CD8-positive, alpha-beta memory T cell (primary cell): Measurements from ENCODE around the gene C2orf92. TPM values are rescaled to one million over a fixed set of nuclear protein-coding genes. Genes with fewer than 3 reads are reported as not detected.

Experiments
- CTCF ChIA-PET: fragments of 350-600 bp; sonication (Branson Sonifier 250); formaldehyde crosslinking; loops from one replicate; lab custom pipeline; 2021; ENCODE audit warnings: antibody characterized with exemption; lab: Charles Lee
- POLR2A ChIA-PET: fragments of 350-600 bp; sonication (Branson Sonifier 250); formaldehyde crosslinking; loops from one replicate; lab custom pipeline; 2021; ENCODE audit warnings: antibody characterized with exemption; lab: Charles Lee
- DNase-seq, 5 donors: peaks; one replicate each; pipeline versions ENCODE4 v3.0.0 to v3.0.0-alpha.2; 2020 to 2022; ENCODE audit warnings: mixed read lengths in 1 of 5
- H3K27ac ChIP-seq: one replicate; pipeline ENCODE4 v1.7.0; 2013; ENCODE audit warnings: low read depth, mild to moderate bottlenecking, low read length, moderate library complexity
- H3K27me3 ChIP-seq: 2 replicates; pipeline ENCODE4 v1.7.0; 2013; ENCODE audit warnings: low read length, mild to moderate bottlenecking; ENCODE audit not compliant: insufficient read depth, poor library complexity, severe bottlenecking
- H3K36me3 ChIP-seq: 2 replicates; pipeline ENCODE4 v1.7.0; 2013; ENCODE audit warnings: mild to moderate bottlenecking, low read length, moderate library complexity; ENCODE audit not compliant: insufficient read depth
- H3K4me1 ChIP-seq: 2 replicates; pipeline ENCODE4 v1.7.0; 2013; ENCODE audit warnings: mild to moderate bottlenecking, low read length, moderate library complexity; ENCODE audit not compliant: insufficient read depth
- H3K4me3 ChIP-seq: 2 replicates; pipeline ENCODE4 v1.7.0; 2013; ENCODE audit warnings: mild to moderate bottlenecking, low read length
- H3K9me3 ChIP-seq: 2 replicates; pipeline ENCODE4 v1.7.0; 2013; ENCODE audit warnings: mild to moderate bottlenecking, low read length
- H3K27ac Mint-ChIP-seq, 8 donors: one replicate each; pipeline ENCODE4 v1.8.0; 2020 to 2021; ENCODE audit warnings: mixed read lengths in 8 of 8, mild to moderate bottlenecking in 6 of 8, inconsistent platforms in 3 of 8, moderate library complexity in 3 of 8
- H3K27me3 Mint-ChIP-seq, 2 donors: one replicate each; pipeline ENCODE4 v1.8.0; 2020 to 2021; ENCODE audit warnings: mixed read lengths in 2 of 2, mild to moderate bottlenecking in 1 of 2, moderate library complexity in 1 of 2
- H3K36me3 Mint-ChIP-seq, 3 donors: one replicate each; pipeline ENCODE4 v1.8.0; 2020 to 2021; ENCODE audit warnings: mixed read lengths in 3 of 3, inconsistent platforms in 1 of 3, mild to moderate bottlenecking in 1 of 3
- H3K4me1 Mint-ChIP-seq, 3 donors: one replicate each; pipeline ENCODE4 v1.8.0; 2020 to 2021; ENCODE audit warnings: mixed read lengths in 3 of 3, inconsistent platforms in 1 of 3, mild to moderate bottlenecking in 1 of 3
- H3K4me3 Mint-ChIP-seq, 7 donors: one replicate each; pipeline ENCODE4 v1.8.0; 2020 to 2021; ENCODE audit warnings: mixed read lengths in 7 of 7, mild to moderate bottlenecking in 6 of 7, moderate library complexity in 4 of 7, inconsistent platforms in 2 of 7
- H3K9me3 Mint-ChIP-seq, 5 donors: one replicate each; pipeline ENCODE4 v1.8.0; 2020 to 2022; ENCODE audit warnings: mixed read lengths in 5 of 5, mild to moderate bottlenecking in 3 of 5, moderate library complexity in 2 of 5, inconsistent platforms in 1 of 5
- polyA plus RNA-seq: library from polyadenylated mRNA; unstranded; fragments of 300-500 nt; fragmentation: Illumina TruSeq; gene quantifications from one replicate; pipeline ENCODE4 v1.2.3, GENCODE V29; 2021
- total RNA-seq, 2 experiments: library from RNA; stranded (reverse); gene quantifications; one replicate each; pipeline ENCODE4 v1.2.3, GENCODE V29; 2021

C2orf92 gene
- total and polyA plus RNA-seq, 3 experiments from 2014 or later, result 4.6 to 6.5 TPM; not detected in 1

DNA sequence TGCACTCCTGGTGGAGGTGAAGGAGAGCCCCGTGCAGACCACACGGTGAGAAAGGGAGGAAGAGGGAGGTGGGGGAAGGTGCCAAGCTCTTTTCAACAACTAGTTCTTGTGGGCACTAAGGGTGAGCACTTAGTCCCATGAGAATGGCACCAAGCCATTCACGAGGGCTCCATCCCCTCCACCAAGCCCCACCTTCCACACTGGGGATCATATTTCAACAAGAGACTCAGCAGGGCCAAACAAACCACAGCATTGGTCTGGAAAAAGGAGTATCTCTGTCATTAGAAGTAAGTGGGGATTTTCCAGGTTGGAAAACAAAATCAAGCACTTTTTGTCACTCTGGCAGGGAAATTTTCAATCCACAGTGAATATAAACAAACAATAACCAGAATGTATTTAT, 82.2 kb downstream of the C2orf92 start:
- peak in 1 of 5 donors; percentile 1 for DNase-seq
- no peaks in the 10 kb centered on the region for H3K9me3 Mint-ChIP-seq
- no peak overlapping the region for H3K4me3 Mint-ChIP-seq
- no peaks in the 10 kb centered on the region for H3K27me3 Mint-ChIP-seq
- no peak overlapping the region for H3K27ac ChIP-seq
- H3K4me1 Mint-ChIP-seq, result peaks cover 16 to 19% (median 18%) of the 10 kb centered on the region in 3 donors
- H3K27me3 ChIP-seq, result no peaks in the 10 kb centered on the region
- ChIA-PET POLR2A (no interaction called here), CTCF (interaction anchor here (2.5 to 14.9 kb wide), 3 partner anchors 11 to 53 kb away, joined by 10 to 301 read pairs (median 100); partner anchors contain the start of gene ZAP70)
- H3K4me3 ChIP-seq, result no peak overlapping the region
- H3K9me3 ChIP-seq, result no peaks in the 10 kb centered on the region
- H3K4me1 ChIP-seq, result peaks cover 20% of the 10 kb centered on the region
- H3K36me3 Mint-ChIP-seq, result peaks cover 0 to 26% (median 5%) of the 10 kb centered on the region in 3 donors
- H3K36me3 ChIP-seq, result no peaks in the 10 kb centered on the region
- H3K27ac Mint-ChIP-seq, result peak overlapping the region in 2 of 8 donors; percentile 8 to 20

Other genes with a start within 250 kb of the C2orf92 start
- gene ANKRD36B, start 79.8 kb upstream of the C2orf92 start, total RNA-seq, result 10 to 100 TPM; 20.1 to 24.0 TPM
- gene ANKRD36B, start 79.8 kb upstream of the C2orf92 start, polyA plus RNA-seq, result 21.7 TPM
- gene COX5B, start 23.7 kb upstream of the C2orf92 start, total RNA-seq, result 100 to 1,000 TPM; 197 to 205 TPM
- gene COX5B, start 23.7 kb upstream of the C2orf92 start, polyA plus RNA-seq, result 334 TPM
- 10 to 100 TPM; 76.6 to 80.6 TPM for gene ACTR1B, start 5.7 kb upstream of the C2orf92 start, total RNA-seq
- gene ACTR1B, start 5.7 kb upstream of the C2orf92 start, polyA plus RNA-seq, result 16.5 TPM
- 100 to 1,000 TPM; 180 to 197 TPM for gene ZAP70, start 43.9 kb downstream of the C2orf92 start, total RNA-seq
- gene ZAP70, start 43.9 kb downstream of the C2orf92 start, polyA plus RNA-seq, result 184 TPM